CD14-positive monocyte (primary cell): ENCODE measurements around the gene NPAS3. TPM values are rescaled to one million over a fixed set of nuclear protein-coding genes. Genes with fewer than 3 reads are reported as not detected.

Experiments
- DNase-seq, 3 donors: peaks; one replicate each; pipeline ENCODE4 v3.0.0-alpha.2; 2011 to 2022
- H2AFZ ChIP-seq: 2 replicates; pipeline ENCODE4 v1.6.0; 2012; ENCODE audit warnings: mild to moderate bottlenecking, low read depth, low read length, inconsistent platforms; ENCODE audit not compliant: insufficient read depth, poor library complexity, severe bottlenecking
- H3K27ac ChIP-seq, 2 donors: 1 replicate in 1 of 2; 2 replicates in 1 of 2; pipeline ENCODE4 v1.5.1; 2012 to 2013; ENCODE audit warnings: low read length in 2 of 2, control low read depth in 1 of 2, inconsistent platforms in 1 of 2, low read depth in 1 of 2, mild to moderate bottlenecking in 1 of 2
- H3K27me3 ChIP-seq, 2 donors: one replicate each; pipeline versions ENCODE4 v1.6.0 to v1.6.1; 2011 to 2013; ENCODE audit warnings: low read length in 2 of 2; ENCODE audit not compliant: control insufficient read depth in 2 of 2, insufficient read depth in 2 of 2
- H3K36me3 ChIP-seq, 2 donors: replicated peaks in 1 of 2; 1 replicate in 1 of 2; 2 replicates in 1 of 2; pipeline versions ENCODE4 v1.5.1 to v1.6.1; 2012 to 2013; ENCODE audit warnings: low read length in 2 of 2, control low read depth in 1 of 2, inconsistent platforms in 1 of 2, mild to moderate bottlenecking in 1 of 2; ENCODE audit not compliant: insufficient read depth in 2 of 2, control insufficient read depth in 1 of 2
- H3K4me1 ChIP-seq, 2 donors: 1 replicate in 1 of 2; 2 replicates in 1 of 2; pipeline versions ENCODE4 v1.5.1 to v1.6.1; 2012 to 2013; ENCODE audit warnings: low read length in 2 of 2, control low read depth in 1 of 2, inconsistent platforms in 1 of 2, mild to moderate bottlenecking in 1 of 2, moderate library complexity in 1 of 2; ENCODE audit not compliant: insufficient read depth in 2 of 2, control insufficient read depth in 1 of 2
- H3K4me2 ChIP-seq: replicated peaks from 2 replicates; pipeline ENCODE3; 2012; ENCODE audit warnings: low read length, moderate library complexity, mild to moderate bottlenecking; ENCODE audit not compliant: poor library complexity, severe bottlenecking; ENCODE audit errors: extremely low read depth
- H3K4me3 ChIP-seq, 3 experiments: fragments of 200-600 bp in 1 of 3; sonication (generic) in 1 of 3; replicated peaks in 1 of 3; 1 replicate in 2 of 3; 2 replicates in 1 of 3; pipeline ENCODE4 v1.5.1; 2011 to 2013; ENCODE audit warnings: low read length in 3 of 3, mild to moderate bottlenecking in 3 of 3, control low read depth in 2 of 3, low read depth in 2 of 3, inconsistent platforms in 1 of 3, moderate library complexity in 1 of 3
- H3K79me2 ChIP-seq: 2 replicates; pipeline ENCODE4 v1.6.0; 2012; ENCODE audit warnings: mild to moderate bottlenecking, control low read depth, inconsistent platforms, low read length, moderate library complexity; ENCODE audit not compliant: insufficient read depth
- H3K9ac ChIP-seq: 2 replicates; pipeline ENCODE4 v1.6.0; 2017; ENCODE audit warnings: low read length, mild to moderate bottlenecking; ENCODE audit not compliant: insufficient read depth, poor library complexity, severe bottlenecking
- H3K9me3 ChIP-seq, 2 donors: replicated peaks in 1 of 2; 1 replicate in 1 of 2; 2 replicates in 1 of 2; pipeline versions ENCODE4 v1.5.1 to v1.6.1; 2012 to 2013; ENCODE audit warnings: low read length in 2 of 2, control low read depth in 1 of 2; ENCODE audit not compliant: control insufficient read depth in 1 of 2, insufficient read depth in 1 of 2
- H4K20me1 ChIP-seq: 2 replicates; pipeline ENCODE4 v1.6.0; 2012; ENCODE audit warnings: mild to moderate bottlenecking, low read length, control low read depth, moderate library complexity; ENCODE audit not compliant: insufficient read depth
- H3K27ac Mint-ChIP-seq, 7 donors: one replicate each; pipeline ENCODE4 v1.8.0; 2020; ENCODE audit warnings: mild to moderate bottlenecking in 7 of 7, mixed read lengths in 7 of 7, moderate library complexity in 6 of 7, inconsistent platforms in 2 of 7
- H3K27me3 Mint-ChIP-seq, 3 donors: one replicate each; pipeline ENCODE4 v1.8.0; 2021 to 2022; ENCODE audit warnings: low read depth in 3 of 3, mild to moderate bottlenecking in 3 of 3, mixed read lengths in 3 of 3, moderate library complexity in 3 of 3, inconsistent platforms in 1 of 3
- H3K36me3 Mint-ChIP-seq, 2 donors: one replicate each; pipeline ENCODE4 v1.8.0; 2020; ENCODE audit warnings: mixed read lengths in 2 of 2, inconsistent platforms in 1 of 2, mild to moderate bottlenecking in 1 of 2
- H3K4me1 Mint-ChIP-seq: one replicate; pipeline ENCODE4 v1.8.0; 2020; ENCODE audit warnings: mild to moderate bottlenecking, mixed read lengths
- H3K4me3 Mint-ChIP-seq, 2 donors: one replicate each; pipeline ENCODE4 v1.8.0; 2020; ENCODE audit warnings: mild to moderate bottlenecking in 2 of 2, mixed read lengths in 2 of 2, moderate library complexity in 1 of 2
- H3K9me3 Mint-ChIP-seq, 7 donors: one replicate each; pipeline ENCODE4 v1.8.0; 2020 to 2022; ENCODE audit warnings: mixed read lengths in 7 of 7, mild to moderate bottlenecking in 6 of 7, moderate library complexity in 6 of 7, inconsistent platforms in 2 of 7
- WGBS: methylation state at CpG from one replicate; pipeline ENCODE4 v1.1.5; 2013; ENCODE audit warnings: missing lambda C conversion rate; ENCODE audit not compliant: insufficient coverage; 5-methylcytosine and 5-hydroxymethylcytosine counted together
- intact Hi-C, 2 donors: fragments of 100-400 bp; cut with micrococcal nuclease; formaldehyde crosslinking; loops; one replicate each; pipeline versions ENCODE4 v1.15.0 to v1.15.1; 2023
- polyA plus RNA-seq, 3 donors: library from polyadenylated mRNA; depleted of rRNA in 1 of 3; unstranded in 2 of 3; stranded (reverse) in 1 of 3; fragments of 300-500 nt in 2 of 3; fragments of >200 nt in 1 of 3; fragmentation: Illumina TruSeq in 2 of 3; gene quantifications; 1 replicate in 2 of 3; 2 replicates in 1 of 3; pipeline ENCODE4 v1.2.3, GENCODE V29; 2012 to 2021
- TF ChIP-seq, protein P1 (sequence below): fragments of 200-600 bp; IDR thresholded peaks from one replicate; pipeline ENCODE4 v1.8.0; 2022; ENCODE audit warnings: antibody characterized with exemption, mild to moderate bottlenecking

The NPAS3 gene
- polyA plus RNA-seq, 3 donors = not detected

DNA sequence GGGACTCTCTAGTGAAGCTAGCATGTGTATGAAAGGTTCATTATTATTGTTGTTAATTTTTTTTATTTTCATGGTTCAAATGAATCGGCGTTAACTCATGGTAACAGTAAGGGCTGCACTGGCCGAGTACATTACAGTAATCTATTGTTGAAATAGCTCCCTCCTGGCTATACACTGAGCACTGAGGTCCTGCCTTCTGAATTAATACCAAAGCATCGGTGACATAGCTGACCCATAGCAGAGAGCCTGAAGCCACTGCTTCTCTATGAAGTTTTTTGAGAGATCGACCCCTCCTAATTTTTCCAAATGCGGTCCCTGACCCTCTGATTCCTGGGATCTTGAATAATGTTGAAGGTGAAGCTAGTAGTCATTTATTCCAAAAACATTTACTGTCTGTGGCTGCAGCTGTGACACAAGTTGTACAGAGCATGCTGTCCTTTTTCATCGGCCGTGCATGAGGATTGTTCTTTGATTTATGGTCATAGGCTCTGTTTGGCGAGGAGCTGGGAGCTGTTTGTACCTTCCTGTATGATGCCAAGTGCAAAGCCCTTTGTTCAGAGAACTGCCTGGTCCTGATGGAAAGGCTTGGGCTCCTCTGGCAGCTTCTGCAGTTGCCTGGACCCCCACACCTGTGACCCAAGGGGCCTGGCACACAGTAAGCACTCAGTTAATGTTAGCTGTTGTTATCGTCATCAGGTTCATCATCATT, 525.7 kb downstream of the NPAS3 start:
- Histone ChIP-seq H3K36me3 (no peaks in the 10 kb centered on the region), H2AFZ (no peak overlapping the region), H3K4me1 (no peaks in the 10 kb centered on the region), H3K27me3 (no peaks in the 10 kb centered on the region), H3K4me3 (no peak overlapping the region), H3K9me3 (no peaks in the 10 kb centered on the region), H3K9ac (no peak overlapping the region), H3K79me2 (no peaks in the 10 kb centered on the region), H3K27ac (no peak overlapping the region), H4K20me1 (no peaks in the 10 kb centered on the region), H3K4me2 (no peak overlapping the region)
- Mint-ChIP-seq H3K4me3 (no peak overlapping the region), H3K9me3 (no peaks in the 10 kb centered on the region), H3K27ac (no peak overlapping the region), H3K27me3 (peaks cover 0 to 2% (median 0%) of the 10 kb centered on the region in 3 donors), H3K4me1 (no peaks in the 10 kb centered on the region), H3K36me3 (no peaks in the 10 kb centered on the region)
- 89% methylated on average over 5 of the region's 10 CpGs for WGBS
- no peak for DNase-seq
- TF ChIP-seq, protein P1, sequence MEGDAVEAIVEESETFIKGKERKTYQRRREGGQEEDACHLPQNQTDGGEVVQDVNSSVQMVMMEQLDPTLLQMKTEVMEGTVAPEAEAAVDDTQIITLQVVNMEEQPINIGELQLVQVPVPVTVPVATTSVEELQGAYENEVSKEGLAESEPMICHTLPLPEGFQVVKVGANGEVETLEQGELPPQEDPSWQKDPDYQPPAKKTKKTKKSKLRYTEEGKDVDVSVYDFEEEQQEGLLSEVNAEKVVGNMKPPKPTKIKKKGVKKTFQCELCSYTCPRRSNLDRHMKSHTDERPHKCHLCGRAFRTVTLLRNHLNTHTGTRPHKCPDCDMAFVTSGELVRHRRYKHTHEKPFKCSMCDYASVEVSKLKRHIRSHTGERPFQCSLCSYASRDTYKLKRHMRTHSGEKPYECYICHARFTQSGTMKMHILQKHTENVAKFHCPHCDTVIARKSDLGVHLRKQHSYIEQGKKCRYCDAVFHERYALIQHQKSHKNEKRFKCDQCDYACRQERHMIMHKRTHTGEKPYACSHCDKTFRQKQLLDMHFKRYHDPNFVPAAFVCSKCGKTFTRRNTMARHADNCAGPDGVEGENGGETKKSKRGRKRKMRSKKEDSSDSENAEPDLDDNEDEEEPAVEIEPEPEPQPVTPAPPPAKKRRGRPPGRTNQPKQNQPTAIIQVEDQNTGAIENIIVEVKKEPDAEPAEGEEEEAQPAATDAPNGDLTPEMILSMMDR = no peak
- intact Hi-C loops = no loop called here

DNA sequence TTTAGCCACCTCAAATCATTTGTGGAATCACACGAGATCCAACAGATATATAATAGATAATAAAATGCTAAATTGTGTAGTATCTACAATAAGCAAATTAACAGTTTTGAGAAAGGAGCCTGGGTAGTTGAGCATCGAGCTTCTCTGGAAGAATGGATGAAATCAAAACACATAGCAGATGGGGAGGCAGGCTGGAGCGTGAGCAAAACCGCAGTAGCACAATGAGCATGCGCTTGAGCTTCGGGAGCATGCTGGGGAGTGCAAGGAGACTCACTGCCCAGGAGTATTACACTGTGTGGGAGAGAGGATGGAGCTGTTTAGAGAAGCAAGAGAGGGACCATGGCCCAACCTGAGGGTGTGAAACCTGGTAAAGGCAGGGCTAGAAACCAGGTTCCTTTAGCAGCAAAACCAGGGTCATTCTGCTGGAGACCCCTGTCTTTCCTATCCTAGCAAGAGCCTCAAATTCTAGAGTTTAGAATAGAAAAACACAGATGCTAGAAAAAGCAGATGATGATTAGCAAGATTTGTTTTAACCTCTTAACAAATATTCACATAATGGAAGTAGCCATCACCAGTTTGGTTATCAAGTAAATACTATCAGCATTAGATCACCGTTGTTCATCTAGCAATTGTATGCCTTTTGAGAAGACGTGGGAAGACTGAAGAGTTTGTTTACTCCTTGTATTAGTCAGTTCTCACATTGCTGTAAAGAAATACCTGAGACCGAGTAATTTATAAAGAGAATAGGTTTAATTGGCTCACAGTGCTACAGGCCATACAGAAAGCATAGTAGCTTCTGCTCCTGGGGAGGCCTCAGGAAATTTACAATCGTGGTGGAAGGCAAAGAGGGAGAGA, 527.4 kb downstream of the NPAS3 start:
- H3K27ac ChIP-seq = no peak overlapping the region
- H3K4me1 Mint-ChIP-seq = no peaks in the 10 kb centered on the region
- H3K9me3 Mint-ChIP-seq = no peaks in the 10 kb centered on the region
- no peak overlapping the region for H3K4me3 Mint-ChIP-seq
- H2AFZ ChIP-seq = no peak overlapping the region
- H3K4me2 ChIP-seq = no peak overlapping the region
- H3K79me2 ChIP-seq = no peaks in the 10 kb centered on the region
- H3K9ac ChIP-seq = no peak overlapping the region
- no peak for DNase-seq
- no peaks in the 10 kb centered on the region for H3K36me3 ChIP-seq
- H4K20me1 ChIP-seq = no peaks in the 10 kb centered on the region
- TF ChIP-seq, protein P1 = no peak
- peak overlapping the region in 1 of 7 donors; percentile 68 for H3K27ac Mint-ChIP-seq
- H3K4me3 ChIP-seq = no peak overlapping the region
- no peaks in the 10 kb centered on the region for H3K36me3 Mint-ChIP-seq
- H3K27me3 Mint-ChIP-seq = peaks cover 0 to 2% (median 0%) of the 10 kb centered on the region in 3 donors
- WGBS = 94% methylated on average over 5 of the region's 10 CpGs
- intact Hi-C loops = no loop called here
- no peaks in the 10 kb centered on the region for H3K9me3 ChIP-seq
- H3K27me3 ChIP-seq = no peaks in the 10 kb centered on the region
- no peaks in the 10 kb centered on the region for H3K4me1 ChIP-seq
